CD14-positive monocyte (primary cell): Measurements from ENCODE around the gene RALA. TPM values are rescaled to one million over a fixed set of nuclear protein-coding genes. Genes with fewer than 3 reads are reported as not detected.

ENCODE experiments used
- DNase-seq, 3 donors: peaks; one replicate each; pipeline ENCODE4 v3.0.0-alpha.2; 2011 to 2022
- H2AFZ ChIP-seq: 2 replicates; pipeline ENCODE4 v1.6.0; 2012; ENCODE audit warnings: mild to moderate bottlenecking, low read depth, low read length, inconsistent platforms; ENCODE audit not compliant: insufficient read depth, poor library complexity, severe bottlenecking
- H3K27ac ChIP-seq, 2 donors: 1 replicate in 1 of 2; 2 replicates in 1 of 2; pipeline ENCODE4 v1.5.1; 2012 to 2013; ENCODE audit warnings: low read length in 2 of 2, control low read depth in 1 of 2, inconsistent platforms in 1 of 2, low read depth in 1 of 2, mild to moderate bottlenecking in 1 of 2
- H3K27me3 ChIP-seq, 2 donors: one replicate each; pipeline versions ENCODE4 v1.6.0 to v1.6.1; 2011 to 2013; ENCODE audit warnings: low read length in 2 of 2; ENCODE audit not compliant: control insufficient read depth in 2 of 2, insufficient read depth in 2 of 2
- H3K36me3 ChIP-seq, 2 donors: replicated peaks in 1 of 2; 1 replicate in 1 of 2; 2 replicates in 1 of 2; pipeline versions ENCODE4 v1.5.1 to v1.6.1; 2012 to 2013; ENCODE audit warnings: low read length in 2 of 2, control low read depth in 1 of 2, inconsistent platforms in 1 of 2, mild to moderate bottlenecking in 1 of 2; ENCODE audit not compliant: insufficient read depth in 2 of 2, control insufficient read depth in 1 of 2
- H3K4me1 ChIP-seq, 2 donors: 1 replicate in 1 of 2; 2 replicates in 1 of 2; pipeline versions ENCODE4 v1.5.1 to v1.6.1; 2012 to 2013; ENCODE audit warnings: low read length in 2 of 2, control low read depth in 1 of 2, inconsistent platforms in 1 of 2, mild to moderate bottlenecking in 1 of 2, moderate library complexity in 1 of 2; ENCODE audit not compliant: insufficient read depth in 2 of 2, control insufficient read depth in 1 of 2
- H3K4me2 ChIP-seq: replicated peaks from 2 replicates; pipeline ENCODE3; 2012; ENCODE audit warnings: low read length, moderate library complexity, mild to moderate bottlenecking; ENCODE audit not compliant: poor library complexity, severe bottlenecking; ENCODE audit errors: extremely low read depth
- H3K4me3 ChIP-seq, 3 experiments: fragments of 200-600 bp in 1 of 3; sonication (generic) in 1 of 3; replicated peaks in 1 of 3; 1 replicate in 2 of 3; 2 replicates in 1 of 3; pipeline ENCODE4 v1.5.1; 2011 to 2013; ENCODE audit warnings: low read length in 3 of 3, mild to moderate bottlenecking in 3 of 3, control low read depth in 2 of 3, low read depth in 2 of 3, inconsistent platforms in 1 of 3, moderate library complexity in 1 of 3
- H3K79me2 ChIP-seq: 2 replicates; pipeline ENCODE4 v1.6.0; 2012; ENCODE audit warnings: mild to moderate bottlenecking, control low read depth, inconsistent platforms, low read length, moderate library complexity; ENCODE audit not compliant: insufficient read depth
- H3K9ac ChIP-seq: 2 replicates; pipeline ENCODE4 v1.6.0; 2017; ENCODE audit warnings: low read length, mild to moderate bottlenecking; ENCODE audit not compliant: insufficient read depth, poor library complexity, severe bottlenecking
- H3K9me3 ChIP-seq, 2 donors: replicated peaks in 1 of 2; 1 replicate in 1 of 2; 2 replicates in 1 of 2; pipeline versions ENCODE4 v1.5.1 to v1.6.1; 2012 to 2013; ENCODE audit warnings: low read length in 2 of 2, control low read depth in 1 of 2; ENCODE audit not compliant: control insufficient read depth in 1 of 2, insufficient read depth in 1 of 2
- H4K20me1 ChIP-seq: 2 replicates; pipeline ENCODE4 v1.6.0; 2012; ENCODE audit warnings: mild to moderate bottlenecking, low read length, control low read depth, moderate library complexity; ENCODE audit not compliant: insufficient read depth
- H3K27ac Mint-ChIP-seq, 7 donors: one replicate each; pipeline ENCODE4 v1.8.0; 2020; ENCODE audit warnings: mild to moderate bottlenecking in 7 of 7, mixed read lengths in 7 of 7, moderate library complexity in 6 of 7, inconsistent platforms in 2 of 7
- H3K27me3 Mint-ChIP-seq, 3 donors: one replicate each; pipeline ENCODE4 v1.8.0; 2021 to 2022; ENCODE audit warnings: low read depth in 3 of 3, mild to moderate bottlenecking in 3 of 3, mixed read lengths in 3 of 3, moderate library complexity in 3 of 3, inconsistent platforms in 1 of 3
- H3K36me3 Mint-ChIP-seq, 2 donors: one replicate each; pipeline ENCODE4 v1.8.0; 2020; ENCODE audit warnings: mixed read lengths in 2 of 2, inconsistent platforms in 1 of 2, mild to moderate bottlenecking in 1 of 2
- H3K4me1 Mint-ChIP-seq: one replicate; pipeline ENCODE4 v1.8.0; 2020; ENCODE audit warnings: mild to moderate bottlenecking, mixed read lengths
- H3K4me3 Mint-ChIP-seq, 2 donors: one replicate each; pipeline ENCODE4 v1.8.0; 2020; ENCODE audit warnings: mild to moderate bottlenecking in 2 of 2, mixed read lengths in 2 of 2, moderate library complexity in 1 of 2
- H3K9me3 Mint-ChIP-seq, 7 donors: one replicate each; pipeline ENCODE4 v1.8.0; 2020 to 2022; ENCODE audit warnings: mixed read lengths in 7 of 7, mild to moderate bottlenecking in 6 of 7, moderate library complexity in 6 of 7, inconsistent platforms in 2 of 7
- CTCF ChIP-seq: fragments of 200-600 bp; IDR thresholded peaks from one replicate; pipeline ENCODE4 v1.8.0; 2022; ENCODE audit warnings: antibody characterized with exemption, mild to moderate bottlenecking
- WGBS: methylation state at CpG from one replicate; pipeline ENCODE4 v1.1.5; 2013; ENCODE audit warnings: missing lambda C conversion rate; ENCODE audit not compliant: insufficient coverage; 5-methylcytosine and 5-hydroxymethylcytosine counted together
- intact Hi-C, 2 donors: fragments of 100-400 bp; cut with micrococcal nuclease; formaldehyde crosslinking; loops; one replicate each; pipeline versions ENCODE4 v1.15.0 to v1.15.1; 2023
- polyA plus RNA-seq, 3 donors: library from polyadenylated mRNA; depleted of rRNA in 1 of 3; unstranded in 2 of 3; stranded (reverse) in 1 of 3; fragments of 300-500 nt in 2 of 3; fragments of >200 nt in 1 of 3; fragmentation: Illumina TruSeq in 2 of 3; gene quantifications; 1 replicate in 2 of 3; 2 replicates in 1 of 3; pipeline ENCODE4 v1.2.3, GENCODE V29; 2012 to 2021

The RALA gene
- polyA plus RNA-seq, 3 donors: 5.9 to 32.0 (median 30.8) TPM

- Mint-ChIP-seq H3K27ac (peak overlapping the region in 2 of 7 donors; percentile 6 to 12), H3K27me3 (peaks cover 0 to 1% (median 0%) of the 10 kb centered on the region in 3 donors), H3K4me3 (no peak overlapping the region), H3K36me3 (peaks cover 53 to 69% of the 10 kb centered on the region in 2 donors), H3K4me1 (peaks cover 8% of the 10 kb centered on the region), H3K9me3 (peaks cover 0 to 2% (median 0%) of the 10 kb centered on the region in 7 donors)
- peaks cover 11 to 43% of the 10 kb centered on the region in 2 donors for H3K36me3 ChIP-seq
- intact Hi-C loops: loop anchor here in 1 of 2 donors (10.0 kb wide), 1 partner anchor 49 kb away; no protein-coding TSS in a partner anchor
- peaks cover 84% of the 10 kb centered on the region for H3K79me2 ChIP-seq
- no peak overlapping the region for H3K4me3 ChIP-seq
- H4K20me1 ChIP-seq: peaks cover 80% of the 10 kb centered on the region
- H3K9ac ChIP-seq: no peak overlapping the region
- DNase-seq: no peak
- TF ChIP-seq CTCF: no peak
- no peaks in the 10 kb centered on the region for H3K27me3 ChIP-seq
- 100% methylated on average over 1 of the region's 3 CpGs for WGBS
- H3K4me1 ChIP-seq: no peaks in the 10 kb centered on the region
- H3K4me2 ChIP-seq: no peak overlapping the region
- H3K27ac ChIP-seq: peak overlapping the region in 1 of 2 donors; percentile 16
- H2AFZ ChIP-seq: no peak overlapping the region
- no peaks in the 10 kb centered on the region for H3K9me3 ChIP-seq
These were observed 10.4 kb downstream of the RALA start for GRCh38 chr7:39633563-39634477.

GRCh38 chr7:39634478-39634805, 11.1 kb downstream of the RALA start:
- peaks cover 55 to 70% of the 10 kb centered on the region in 2 donors for H3K36me3 Mint-ChIP-seq
- Histone ChIP-seq H3K9me3 (no peaks in the 10 kb centered on the region), H3K4me2 (no peak overlapping the region), H3K27me3 (no peaks in the 10 kb centered on the region), H3K79me2 (peaks cover 84% of the 10 kb centered on the region), H3K4me1 (no peaks in the 10 kb centered on the region), H3K36me3 (peaks cover 11 to 43% of the 10 kb centered on the region in 2 donors), H2AFZ (no peak overlapping the region), H3K9ac (no peak overlapping the region), H3K27ac (peak overlapping the region in 1 of 2 donors; percentile 16), H4K20me1 (peaks cover 83% of the 10 kb centered on the region), H3K4me3 (no peak overlapping the region)
- H3K4me3 Mint-ChIP-seq: no peak overlapping the region
- intact Hi-C loops: loop anchor here in 1 of 2 donors (10.0 kb wide), 1 partner anchor 50 kb away; no protein-coding TSS in a partner anchor
- TF ChIP-seq CTCF: no peak
- peak overlapping the region in 2 of 7 donors; percentile 12 to 47 for H3K27ac Mint-ChIP-seq
- H3K27me3 Mint-ChIP-seq: peaks cover 0 to 1% (median 0%) of the 10 kb centered on the region in 3 donors
- H3K9me3 Mint-ChIP-seq: peaks cover 0 to 2% (median 0%) of the 10 kb centered on the region in 7 donors
- DNase-seq: no peak
- H3K4me1 Mint-ChIP-seq: peaks cover 8% of the 10 kb centered on the region
- no CpG with 5 or more reads among the region's 1 CpG for WGBS
